D341Med (cell line): ENCODE measurements around the gene POU2F1.

Experiments used
- DNase-seq: peaks from one replicate; pipeline ENCODE4 v3.0.0; 2012; ENCODE audit warnings: low spot score

The POU2F1 gene

GRCh38 chr1:167220537-167221125 is at the start of gene POU2F1:
POU2F1 (plus strand) TSS chr1:167220886; CDS start chr1:167220898, 12 bp downstream.
- DNase-seq: peak; percentile 97

- DNase-seq: no peak
Observed at GRCh38 chr1:167171286-167171929, 49.3 kb upstream of the POU2F1 start.

- DNase-seq: no peak
Observed at GRCh38 chr1:167173516-167174184, 47.0 kb upstream of the POU2F1 start.

- DNase-seq: no peak
Observed at GRCh38 chr1:167175901-167176300, 44.8 kb upstream of the POU2F1 start.

GRCh38 chr1:167178831-167179230 is 41.9 kb upstream of the POU2F1 start:
- no peak for DNase-seq

GRCh38 chr1:167182571-167183320 is 37.9 kb upstream of the POU2F1 start:
- no peak for DNase-seq

GRCh38 chr1:167184081-167184480 is 36.6 kb upstream of the POU2F1 start:
- no peak for DNase-seq

GRCh38 chr1:167185062-167185461 is 35.6 kb upstream of the POU2F1 start:
- no peak for DNase-seq

- DNase-seq: peak; percentile 52
Observed at GRCh38 chr1:167185974-167186657, 34.6 kb upstream of the POU2F1 start.

GRCh38 chr1:167186771-167187170 is 33.9 kb upstream of the POU2F1 start:
- DNase-seq: peak; percentile 70

- DNase-seq: no peak
Observed at GRCh38 chr1:167190747-167191237, 29.9 kb upstream of the POU2F1 start.

- DNase-seq: no peak
Observed at GRCh38 chr1:167191958-167192357, 28.7 kb upstream of the POU2F1 start.

GRCh38 chr1:167194182-167194581 is 26.5 kb upstream of the POU2F1 start:
- no peak for DNase-seq

GRCh38 chr1:167196166-167196565 is 24.5 kb upstream of the POU2F1 start:
- peak; percentile 55 for DNase-seq

- no peak for DNase-seq
Observed at GRCh38 chr1:167197236-167197635, 23.4 kb upstream of the POU2F1 start.

- DNase-seq: no peak
Observed at GRCh38 chr1:167197692-167198091, 23.0 kb upstream of the POU2F1 start.

GRCh38 chr1:167198518-167199133 is 22.1 kb upstream of the POU2F1 start:
- DNase-seq: peak; percentile 67

GRCh38 chr1:167199656-167200055 is 21.0 kb upstream of the POU2F1 start:
- no peak for DNase-seq

- no peak for DNase-seq
Observed at GRCh38 chr1:167200272-167200671, 20.4 kb upstream of the POU2F1 start.

- DNase-seq: no peak
Observed at GRCh38 chr1:167200749-167201148, 19.9 kb upstream of the POU2F1 start.

GRCh38 chr1:167202049-167202448 is 18.6 kb upstream of the POU2F1 start:
- no peak for DNase-seq
